ENCODE data around the gene GPRC5D. TPM values are rescaled to one million over a fixed set of nuclear protein-coding genes. Genes with fewer than 3 reads are reported as not detected.

GPRC5D gene
- total RNA-seq = not detected in 2 replicates
- 0.08 and 0.35 TPM in 2 replicates for polyA plus RNA-seq
- polyA plus RNA-seq (2012) = 0.38 TPM in 1 of 2 replicates, not detected in the other
- 3.2 and 3.5 TPM in 2 replicates for polyA minus RNA-seq (ENCODE audit: low replicate concordance)

- Histone ChIP-seq H3K27ac (ENCODE audit: insufficient read depth, low read length) (no peak within 1 kb of the TSS), H3K36me3 (ENCODE audit: control insufficient read depth, insufficient read depth, low read length) (no peaks in the 10 kb centered on the region), H2AFZ (ENCODE audit: low read length) (no peak within 1 kb of the TSS), H3K9ac (ENCODE audit: insufficient read depth, low read length) (no peak within 1 kb of the TSS), H3K79me2 (ENCODE audit: control insufficient read depth, insufficient read depth, low read length) (no peaks in the 10 kb centered on the region), H4K20me1 (ENCODE audit: control insufficient read depth, extremely low read depth, insufficient read depth, low read length) (no peaks in the 10 kb centered on the region), H3K4me1 (ENCODE audit: control insufficient read depth, extremely low read depth, insufficient read depth, low read length) (no peaks in the 10 kb centered on the region), H3K4me3 (replicated peaks in 1 of 4; ENCODE audit: control extremely low read depth in 1 of 4, insufficient read depth in 1 of 4, low read depth in 3 of 4, low read length in 4 of 4) (no peak within 1 kb of the TSS), H3K27me3 (ENCODE audit: control insufficient read depth, insufficient read depth, low read length) (no peaks in the 10 kb centered on the region), H3K4me2 (ENCODE audit: extremely low read depth, insufficient read depth, low read length) (no peak within 1 kb of the TSS), H3K9me3 (ENCODE audit: control insufficient read depth, insufficient read depth, low read depth, low read length) (no peaks in the 10 kb centered on the region)
- TF ChIP-seq EZH2 (IDR thresholded peaks at IDR 0.05; ENCODE audit: low read length, missing control alignments) = no peak
- TF ChIP-seq CTCF (conservative IDR thresholded peaks at IDR 0.05 in 1 of 2, IDR thresholded peaks at IDR 0.05 in 1 of 2; ENCODE audit: low read depth in 1 of 2, low read length in 2 of 2) = no peak
- DNase-seq (ENCODE audit: low read depth in 2 of 2) = no peak
Measured at GRCh38 chr12:12952036-12952435, at the start of gene GPRC5D. GPRC5D (minus strand) TSS chr12:12952170; CDS start chr12:12950384, 1,786 bp downstream.

DNA sequence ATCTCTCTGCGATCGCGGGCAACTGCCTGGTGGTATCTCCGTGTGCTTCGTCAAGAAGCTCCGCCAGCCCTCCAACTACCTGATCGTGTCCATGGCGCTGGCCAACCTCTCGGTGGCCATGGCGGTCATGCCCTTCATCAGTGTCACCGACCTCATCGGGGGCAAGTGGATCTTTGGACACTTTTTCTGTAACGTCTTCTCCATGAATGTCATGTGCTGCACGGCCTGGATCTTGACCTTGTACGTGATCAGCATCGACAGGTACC, 49.7 kb upstream of the GPRC5D start:
- peaks cover 36% of the 10 kb centered on the region for H3K79me2 ChIP-seq (ENCODE audit: control insufficient read depth, insufficient read depth, low read length)
- no peaks in the 10 kb centered on the region for H3K9me3 ChIP-seq (ENCODE audit: control insufficient read depth, insufficient read depth, low read depth, low read length)
- no peak for TF ChIP-seq EZH2 (IDR thresholded peaks at IDR 0.05; ENCODE audit: low read length, missing control alignments)
- TF ChIP-seq CTCF (conservative IDR thresholded peaks at IDR 0.05 in 1 of 2, IDR thresholded peaks at IDR 0.05 in 1 of 2; ENCODE audit: low read depth in 1 of 2, low read length in 2 of 2) = no peak
- H3K27me3 ChIP-seq (ENCODE audit: control insufficient read depth, insufficient read depth, low read length) = no peaks in the 10 kb centered on the region
- peak overlapping the region; percentile 74 for H3K9ac ChIP-seq (ENCODE audit: insufficient read depth, low read length)
- peak overlapping the region; percentile 65 for H2AFZ ChIP-seq (ENCODE audit: low read length)
- H3K4me1 ChIP-seq (ENCODE audit: control insufficient read depth, extremely low read depth, insufficient read depth, low read length) = peaks cover 15% of the 10 kb centered on the region
- peak overlapping the region; percentile 43 to 72 (median 62) for H3K4me3 ChIP-seq (replicated peaks in 1 of 4; ENCODE audit: control extremely low read depth in 1 of 4, insufficient read depth in 1 of 4, low read depth in 3 of 4, low read length in 4 of 4)
- no peaks in the 10 kb centered on the region for H3K36me3 ChIP-seq (ENCODE audit: control insufficient read depth, insufficient read depth, low read length)
- peak overlapping the region; percentile 71 for H3K4me2 ChIP-seq (ENCODE audit: extremely low read depth, insufficient read depth, low read length)
- H3K27ac ChIP-seq (ENCODE audit: insufficient read depth, low read length) = peak overlapping the region; percentile 81
- no peaks in the 10 kb centered on the region for H4K20me1 ChIP-seq (ENCODE audit: control insufficient read depth, extremely low read depth, insufficient read depth, low read length)
- no peak for DNase-seq (ENCODE audit: low read depth in 2 of 2)

DNA sequence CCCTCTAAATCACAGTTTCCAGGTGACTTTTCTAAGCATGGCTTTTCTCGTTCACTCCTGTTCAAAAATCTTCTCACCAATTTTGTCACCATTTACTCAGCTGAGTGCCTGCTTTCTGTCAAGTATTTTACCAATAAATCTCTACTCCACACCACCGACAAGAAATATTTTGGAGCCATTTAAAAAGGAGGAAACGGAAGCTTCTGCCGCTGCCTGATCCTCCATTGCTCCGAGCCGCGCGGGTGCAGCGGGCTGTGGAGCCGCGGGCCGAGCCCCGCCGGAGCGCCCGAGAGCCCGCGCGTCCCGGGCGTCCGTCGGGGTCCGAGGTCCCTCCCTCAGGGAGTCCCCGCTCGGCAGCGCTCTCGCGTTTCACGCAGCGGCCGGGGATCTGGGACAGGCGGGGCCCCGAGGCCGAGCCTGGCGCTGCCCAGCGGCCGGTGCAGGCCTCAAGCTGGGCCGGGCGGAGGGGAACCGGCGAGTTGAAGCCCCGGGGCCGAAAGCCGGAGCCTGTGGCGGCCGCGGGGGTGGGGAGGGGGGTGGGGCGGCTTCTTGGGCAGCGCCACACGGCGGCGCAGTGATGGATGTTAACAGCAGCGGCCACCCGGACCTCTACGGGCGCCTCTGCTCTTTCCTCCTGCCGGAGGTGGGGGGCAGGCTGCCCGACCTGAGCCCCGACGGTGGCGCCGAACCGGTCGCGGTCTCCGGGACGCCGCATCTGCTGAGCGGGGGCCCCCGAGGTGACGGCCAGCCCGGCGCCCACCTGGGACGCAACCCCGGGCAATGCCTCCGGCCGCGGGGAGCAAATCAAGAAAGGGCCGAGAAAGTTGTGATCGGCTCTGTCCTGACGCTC, 49.2 kb upstream of the GPRC5D start:
- TF ChIP-seq CTCF (conservative IDR thresholded peaks at IDR 0.05 in 1 of 2, IDR thresholded peaks at IDR 0.05 in 1 of 2; ENCODE audit: low read depth in 1 of 2, low read length in 2 of 2) = peak; percentile 10 to 13
- no peak for TF ChIP-seq EZH2 (IDR thresholded peaks at IDR 0.05; ENCODE audit: low read length, missing control alignments)
- H3K27me3 ChIP-seq (ENCODE audit: control insufficient read depth, insufficient read depth, low read length) = no peaks in the 10 kb centered on the region
- H4K20me1 ChIP-seq (ENCODE audit: control insufficient read depth, extremely low read depth, insufficient read depth, low read length) = no peaks in the 10 kb centered on the region
- no peaks in the 10 kb centered on the region for H3K9me3 ChIP-seq (ENCODE audit: control insufficient read depth, insufficient read depth, low read depth, low read length)
- H3K9ac ChIP-seq (ENCODE audit: insufficient read depth, low read length) = peak overlapping the region; percentile 74
- peaks cover 17% of the 10 kb centered on the region for H3K4me1 ChIP-seq (ENCODE audit: control insufficient read depth, extremely low read depth, insufficient read depth, low read length)
- H3K27ac ChIP-seq (ENCODE audit: insufficient read depth, low read length) = peak overlapping the region; percentile 81
- H3K4me2 ChIP-seq (ENCODE audit: extremely low read depth, insufficient read depth, low read length) = peak overlapping the region; percentile 91
- H3K4me3 ChIP-seq (replicated peaks in 1 of 4; ENCODE audit: control extremely low read depth in 1 of 4, insufficient read depth in 1 of 4, low read depth in 3 of 4, low read length in 4 of 4) = peak overlapping the region; percentile 58 to 72 (median 62)
- no peaks in the 10 kb centered on the region for H3K36me3 ChIP-seq (ENCODE audit: control insufficient read depth, insufficient read depth, low read length)
- DNase-seq (ENCODE audit: low read depth in 2 of 2) = peak; percentile 48 to 53
- peaks cover 40% of the 10 kb centered on the region for H3K79me2 ChIP-seq (ENCODE audit: control insufficient read depth, insufficient read depth, low read length)
- peak overlapping the region; percentile 65 for H2AFZ ChIP-seq (ENCODE audit: low read length)

Data from fibroblast of lung (primary cell).